B cell (primary cell): ENCODE data around the gene PELI2. TPM values are rescaled to one million over a fixed set of nuclear protein-coding genes. Genes with fewer than 3 reads are reported as not detected.

Source experiments
- ATAC-seq: fragments of 200-7000 bp; cut with Tn5 transposase; one replicate; pipeline ENCODE4 v1.10.0; 2021; ENCODE audit warnings: low read depth, mild to moderate bottlenecking, moderate number of reproducible peaks, moderate library complexity
- CTCF ChIA-PET: fragments of 350-600 bp; sonication (Branson Sonifier 250); formaldehyde crosslinking; loops from one replicate; lab custom pipeline; 2021; ENCODE audit warnings: antibody characterized with exemption, inconsistent platforms; lab: Charles Lee
- POLR2A ChIA-PET: fragments of 350-600 bp; sonication (Branson Sonifier 250); formaldehyde crosslinking; loops from one replicate; lab custom pipeline; 2021; ENCODE audit warnings: antibody characterized with exemption; lab: Charles Lee
- DNase-seq: peaks from one replicate; pipeline ENCODE4 v3.0.0; 2013
- H2AFZ ChIP-seq: 2 replicates; pipeline ENCODE4 v1.6.1; 2012; ENCODE audit warnings: mild to moderate bottlenecking, low read depth, low read length; ENCODE audit not compliant: insufficient read depth, poor library complexity, severe bottlenecking
- H3K27ac ChIP-seq, 2 donors: 1 replicate in 1 of 2; 2 replicates in 1 of 2; pipeline ENCODE4 v1.5.1; 2012 to 2013; ENCODE audit warnings: low read length in 2 of 2, mild to moderate bottlenecking in 2 of 2, moderate library complexity in 1 of 2
- H3K27me3 ChIP-seq, 4 experiments: fragments of 200-600 bp in 1 of 4; sonication (generic) in 1 of 4; replicated peaks in 1 of 4; 1 replicate in 2 of 4; 2 replicates in 2 of 4; pipeline versions ENCODE4 v1.6.1 to v1.7.0; 2013 to 2016; ENCODE audit warnings: low read length in 3 of 4, mild to moderate bottlenecking in 2 of 4, mixed read lengths in 1 of 4, moderate library complexity in 1 of 4; ENCODE audit not compliant: insufficient read depth in 4 of 4, control insufficient read depth in 3 of 4; ENCODE audit errors: control extremely low read depth in 1 of 4
- H3K36me3 ChIP-seq, 2 experiments: replicated peaks in 1 of 2; 1 replicate in 1 of 2; 2 replicates in 1 of 2; pipeline versions ENCODE4 v1.6.1 to v1.7.1; 2013; ENCODE audit warnings: low read length in 1 of 2; ENCODE audit not compliant: insufficient read depth in 2 of 2, control insufficient read depth in 1 of 2; ENCODE audit errors: control extremely low read depth in 1 of 2, extremely low read depth in 1 of 2
- H3K4me1 ChIP-seq, 2 donors: fragments of 200-600 bp in 1 of 2; sonication (generic) in 1 of 2; 1 replicate in 1 of 2; 2 replicates in 1 of 2; pipeline versions ENCODE4 v1.5.1 to v1.6.1; 2013 to 2017; ENCODE audit warnings: low read length in 2 of 2; ENCODE audit not compliant: control insufficient read depth in 2 of 2, insufficient read depth in 2 of 2
- H3K4me2 ChIP-seq: replicated peaks from 2 replicates; pipeline ENCODE3; 2012; ENCODE audit warnings: mild to moderate bottlenecking, low read depth, low read length; ENCODE audit not compliant: poor library complexity, severe bottlenecking
- H3K4me3 ChIP-seq, 5 experiments: fragments of 200-600 bp in 1 of 5; sonication (generic) in 1 of 5; 1 replicate in 3 of 5; 2 replicates in 2 of 5; pipeline versions ENCODE4 v1.5.1 to v1.7.0; 2011 to 2016; ENCODE audit warnings: low read length in 4 of 5, mild to moderate bottlenecking in 4 of 5, low read depth in 2 of 5, control low read depth in 1 of 5, moderate library complexity in 1 of 5; ENCODE audit not compliant: insufficient read depth in 1 of 5; ENCODE audit errors: control extremely low read depth in 1 of 5, extremely low read depth in 1 of 5
- H3K79me2 ChIP-seq: fragments of 200-600 bp; sonication (generic); one replicate; pipeline ENCODE4 v1.6.0; 2016; ENCODE audit warnings: low read length; ENCODE audit not compliant: control insufficient read depth, insufficient read depth
- H3K9ac ChIP-seq: fragments of 200-600 bp; sonication (generic); 2 replicates; pipeline ENCODE4 v1.6.1; 2017; ENCODE audit warnings: mild to moderate bottlenecking, low read length, moderate library complexity
- H3K9me3 ChIP-seq, 3 donors: one replicate each; pipeline versions ENCODE4 v1.6.1 to v1.7.1; 2013; ENCODE audit warnings: low read length in 2 of 3; ENCODE audit not compliant: control insufficient read depth in 2 of 3, insufficient read depth in 1 of 3; ENCODE audit errors: control extremely low read depth in 1 of 3
- H4K20me1 ChIP-seq: 2 replicates; pipeline ENCODE4 v1.6.0; 2012; ENCODE audit warnings: mild to moderate bottlenecking, low read length; ENCODE audit not compliant: insufficient read depth, control insufficient read depth, poor library complexity, severe bottlenecking
- H3K27ac Mint-ChIP-seq: one replicate; pipeline ENCODE4 v1.8.0; 2021; ENCODE audit warnings: mixed read lengths
- H3K27me3 Mint-ChIP-seq: one replicate; pipeline ENCODE4 v1.8.0; 2021; ENCODE audit warnings: mixed read lengths
- H3K4me1 Mint-ChIP-seq: one replicate; pipeline ENCODE4 v1.8.0; 2021; ENCODE audit warnings: mixed read lengths
- H3K4me3 Mint-ChIP-seq: one replicate; pipeline ENCODE4 v1.8.0; 2021; ENCODE audit warnings: mixed read lengths
- H3K9me3 Mint-ChIP-seq: one replicate; pipeline ENCODE4 v1.8.0; 2022; ENCODE audit warnings: mixed read lengths; ENCODE audit not compliant: insufficient read depth
- CTCF ChIP-seq: fragments of 200-600 bp; IDR thresholded peaks from one replicate; pipeline ENCODE4 v1.8.0; 2022; ENCODE audit warnings: antibody characterized with exemption, mild to moderate bottlenecking
- EZH2 ChIP-seq: IDR thresholded peaks from 2 replicates; pipeline ENCODE4 v1.6.1; 2012; ENCODE audit warnings: borderline replicate concordance, low read depth, mild to moderate bottlenecking, moderate library complexity, low read length; ENCODE audit not compliant: insufficient read depth, poor library complexity, severe bottlenecking
- WGBS: methylation state at CpG from one replicate; pipeline ENCODE4 v1.1.5; 2013; ENCODE audit warnings: missing lambda C conversion rate; ENCODE audit not compliant: insufficient coverage; 5-methylcytosine and 5-hydroxymethylcytosine counted together
- intact Hi-C: fragments of 100-400 bp; cut with micrococcal nuclease; formaldehyde crosslinking; loops from one replicate; pipeline ENCODE4 v1.10.0; 2022
- polyA plus RNA-seq: library from polyadenylated mRNA; depleted of rRNA; stranded (reverse); fragments of >200 nt; gene quantifications from 2 replicates; pipeline ENCODE4 v1.2.3, GENCODE V29; 2012
- total RNA-seq, 2 donors: library from RNA; stranded (reverse); fragments of 120-200 nt in 1 of 2; gene quantifications; 1 replicate in 1 of 2; 2 replicates in 1 of 2; pipeline versions ENCODE4 v1.2.3 to v1.2.4, GENCODE V29; 2013 to 2022

Gene PELI2
- total and polyA plus RNA-seq, 2 donors (not counting 1 experiment from before 2014, with no cell fraction given), result 5.7 to 13.4 TPM

DNA sequence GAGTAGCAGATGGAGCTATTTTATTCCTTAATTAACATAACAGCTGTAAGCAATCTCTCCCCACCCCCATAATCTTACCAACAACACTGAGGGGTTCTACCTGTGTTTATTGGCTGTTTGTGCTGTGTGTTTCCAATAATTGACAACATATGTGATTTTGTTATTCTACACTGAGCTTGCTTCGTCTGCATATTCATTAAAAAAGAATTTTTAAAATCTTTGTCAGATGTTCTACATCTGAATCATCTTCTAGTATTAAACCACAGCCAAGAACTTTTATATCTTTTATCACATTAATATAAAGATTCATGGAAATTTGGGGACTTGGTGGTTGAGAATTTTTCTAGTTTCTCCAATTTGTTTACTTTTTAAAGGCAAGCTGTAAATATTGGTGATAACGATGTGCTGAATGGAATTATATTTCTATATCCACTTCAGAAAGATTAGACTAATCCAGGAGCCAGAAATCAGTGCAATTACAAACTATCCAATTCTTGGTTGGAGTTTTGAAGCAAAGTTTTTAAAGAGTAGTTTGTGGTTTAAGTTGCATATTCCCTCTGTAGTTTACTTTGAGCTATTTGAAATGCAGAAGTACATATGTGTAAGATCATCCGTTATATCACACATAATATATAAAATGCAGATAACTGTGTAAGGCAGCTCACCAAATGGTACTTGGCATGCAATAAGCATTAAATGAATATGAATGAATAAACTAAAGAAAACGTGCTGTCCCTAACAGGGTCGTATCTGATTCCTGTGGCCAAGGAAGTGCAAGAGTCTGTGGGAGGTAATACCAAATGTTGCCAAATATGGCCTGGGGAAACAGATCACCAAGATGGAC is 206.9 kb downstream of the PELI2 start:
- Mint-ChIP-seq H3K27me3 (no peaks in the 10 kb centered on the region), H3K9me3 (no peaks in the 10 kb centered on the region), H3K4me3 (no peak overlapping the region), H3K27ac (no peak overlapping the region), H3K4me1 (no peaks in the 10 kb centered on the region)
- TF ChIP-seq EZH2 (no peak), CTCF (no peak)
- Histone ChIP-seq H2AFZ (no peak overlapping the region), H3K9ac (no peak overlapping the region), H3K27ac (no peak overlapping the region), H4K20me1 (no peaks in the 10 kb centered on the region), H3K9me3 (no peaks in the 10 kb centered on the region), H3K36me3 (no peaks in the 10 kb centered on the region), H3K27me3 (no peaks in the 10 kb centered on the region), H3K79me2 (no peaks in the 10 kb centered on the region), H3K4me3 (no peak overlapping the region), H3K4me1 (no peaks in the 10 kb centered on the region), H3K4me2 (no peak overlapping the region)
- DNase-seq, result no peak
- POLR2A ChIA-PET, result no interaction called here
- no peak for ATAC-seq
- CTCF ChIA-PET, result interaction anchor here (0.8 kb wide), 2 partner anchors 16 to 17 kb away, joined by 4 read pairs; no protein-coding TSS in a partner anchor
- intact Hi-C loops, result no loop called here
- WGBS, result 94% methylated on average over 2 of the region's 5 CpGs

- Histone ChIP-seq H2AFZ (no peak overlapping the region), H3K4me1 (no peaks in the 10 kb centered on the region), H4K20me1 (no peaks in the 10 kb centered on the region), H3K79me2 (no peaks in the 10 kb centered on the region), H3K27me3 (no peaks in the 10 kb centered on the region), H3K9me3 (no peaks in the 10 kb centered on the region), H3K4me3 (no peak overlapping the region), H3K27ac (no peak overlapping the region), H3K9ac (no peak overlapping the region), H3K36me3 (no peaks in the 10 kb centered on the region), H3K4me2 (no peak overlapping the region)
- no peaks in the 10 kb centered on the region for H3K9me3 Mint-ChIP-seq
- DNase-seq (no peak), ATAC-seq (no peak)
- intact Hi-C loops, result no loop called here
- no peak for TF ChIP-seq EZH2
- TF ChIP-seq CTCF, result no peak
- no peaks in the 10 kb centered on the region for H3K4me1 Mint-ChIP-seq
- ChIA-PET POLR2A (no interaction called here), CTCF (no interaction called here)
- H3K4me3 Mint-ChIP-seq, result no peak overlapping the region
- no peak overlapping the region for H3K27ac Mint-ChIP-seq
- no peaks in the 10 kb centered on the region for H3K27me3 Mint-ChIP-seq
- 80% methylated on average over 1 of the region's 3 CpGs for WGBS
These were observed 209.8 kb downstream of the PELI2 start for GRCh38 chr14:56328021-56328420.
